H1 (cell line): ENCODE results near the gene ZSWIM9. TPM values are rescaled to one million over a fixed set of nuclear protein-coding genes. Genes with fewer than 3 reads are reported as not detected.

Experiments used
- BCL11A ChIP-seq, 2 experiments: IDR thresholded peaks; one replicate each; pipeline ENCODE4 v1.6.1; 2011; ENCODE audit warnings: low read depth in 2 of 2, low read length in 2 of 2, mild to moderate bottlenecking in 2 of 2
- HDAC2 ChIP-seq, 2 experiments: fragments of 300-600 bp in 1 of 2; sonication (generic) in 1 of 2; IDR thresholded peaks; 2 replicates each; pipeline ENCODE4 v1.6.1; 2011 to 2012; ENCODE audit warnings: low read depth in 2 of 2, low read length in 2 of 2, mild to moderate bottlenecking in 2 of 2, moderate library complexity in 2 of 2, borderline replicate concordance in 1 of 2, inconsistent platforms in 1 of 2
- POLR2A ChIP-seq, 2 experiments: IDR thresholded peaks; 1 replicate in 1 of 2; 2 replicates in 1 of 2; pipeline ENCODE4 v1.6.1; 2011; ENCODE audit warnings: low read depth in 2 of 2, low read length in 2 of 2, mild to moderate bottlenecking in 2 of 2; ENCODE audit errors: control extremely low read depth in 1 of 2
- SAP30 ChIP-seq: fragments of 300-600 bp; sonication (generic); IDR thresholded peaks from 2 replicates; pipeline ENCODE4 v1.7.1; 2012; ENCODE audit warnings: low read length, moderate library complexity, mild to moderate bottlenecking, inconsistent platforms; ENCODE audit not compliant: insufficient read depth, insufficient replicate concordance
- TBP ChIP-seq: IDR thresholded peaks from 2 replicates; pipeline ENCODE4 v1.6.1; 2011; ENCODE audit warnings: low read depth, low read length, improper control_type of control experiment
- polyA plus RNA-seq, 7 experiments: library from polyadenylated mRNA; depleted of rRNA in 3 of 7; stranded (reverse) in 5 of 7; unstranded in 2 of 7; fragments of >200 nt in 5 of 7; fragments of 200-250 nt in 2 of 7; gene quantifications; 1 replicate in 5 of 7; 2 replicates in 1 of 7; 4 replicates in 1 of 7; pipeline versions ENCODE4 v1.2.1 to v1.2.3, GENCODE V29; 2011 to 2013; ENCODE audit warnings: missing spikeins in 2 of 7, mixed read lengths in 2 of 7
- total RNA-seq: library from RNA; stranded (reverse); fragmentation: NEBNext Ultra II Directional; extraction: Animal tissue kit (Norgen Biotek cat#: 25700); gene quantifications from 2 replicates; pipeline ENCODE4 v1.2.1, GENCODE V29; 2021

Gene ZSWIM9
- total and polyA plus RNA-seq, 2 of the 8 experiments (the other 6 are each of a cell fraction or from before 2014, with no cell fraction given), result 1.5 to 10.4 TPM

DNA sequence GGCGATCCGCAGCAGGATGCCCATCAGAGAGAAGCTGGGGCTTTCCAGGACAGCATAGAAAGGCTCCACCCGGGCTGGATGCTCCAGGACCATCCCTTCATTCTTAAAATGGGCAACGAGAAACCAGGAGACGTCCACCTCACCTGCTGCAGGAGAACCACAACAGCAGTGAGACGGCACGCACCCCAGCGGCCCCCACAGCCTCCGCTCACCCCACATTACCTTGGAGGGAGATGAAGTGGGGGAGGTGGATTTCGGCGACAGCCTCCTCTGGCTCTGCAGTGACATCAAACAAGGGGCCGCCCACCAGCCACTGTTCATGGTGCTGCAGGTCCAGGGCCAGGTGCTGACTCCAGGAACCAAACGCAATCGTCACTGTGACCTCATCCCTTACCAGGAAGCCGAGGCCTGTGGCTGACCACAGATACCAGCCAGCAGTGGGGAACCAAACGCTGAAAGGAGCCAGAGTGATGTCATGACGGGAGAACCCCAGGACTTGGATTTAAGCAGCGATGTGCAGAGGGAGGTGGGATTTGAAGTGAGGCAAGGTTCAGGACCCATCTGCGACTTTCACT lies 60.2 kb downstream of the ZSWIM9 start (continued):
- TF ChIP-seq HDAC2 (IDR thresholded peaks at IDR 0.05; ENCODE audit: borderline replicate concordance in 1 of 2, low read depth in 2 of 2, low read length in 2 of 2) (no peak), TBP (no peak), POLR2A (IDR thresholded peaks at IDR 0.05; ENCODE audit: control extremely low read depth in 1 of 2, low read depth in 2 of 2, low read length in 2 of 2) (no peak), SAP30 (no peak), BCL11A (IDR thresholded peaks at IDR 0.05; ENCODE audit: low read depth in 2 of 2, low read length in 2 of 2) (no peak)
- TF ChIP-seq, all 59 proteins: peak for 0
